Skeletal muscle cell (primary cell): Measurements from ENCODE around the gene SLC7A8.

Experiments used
- DNase-seq: peaks from one replicate; pipeline ENCODE4 v3.0.0-alpha.2; 2010; ENCODE audit warnings: low read depth
- H3K4me3 ChIP-seq: 2 replicates; pipeline ENCODE4 v1.5.1; 2011; ENCODE audit warnings: low read depth, mild to moderate bottlenecking, control low read depth, low read length, moderate library complexity

The SLC7A8 gene

GRCh38 chr14:23104070-23104590 lies 79.3 kb downstream of the SLC7A8 start:
- H3K4me3 ChIP-seq: no peak overlapping the region
- no peak for DNase-seq

- no peak for DNase-seq
- H3K4me3 ChIP-seq: no peak overlapping the region
These were observed 79.9 kb downstream of the SLC7A8 start for GRCh38 chr14:23103581-23103980.

GRCh38 chr14:23102801-23103200 lies 80.7 kb downstream of the SLC7A8 start:
- no peak overlapping the region for H3K4me3 ChIP-seq
- no peak for DNase-seq

GRCh38 chr14:23101986-23102625 lies 81.4 kb downstream of the SLC7A8 start:
- DNase-seq: no peak
- H3K4me3 ChIP-seq: no peak overlapping the region

GRCh38 chr14:23101213-23101970 lies 82.1 kb downstream of the SLC7A8 start:
- H3K4me3 ChIP-seq: no peak overlapping the region
- DNase-seq: no peak

- no peak for DNase-seq
- H3K4me3 ChIP-seq: no peak overlapping the region
These were observed 84.1 kb downstream of the SLC7A8 start for GRCh38 chr14:23099212-23099861.

GRCh38 chr14:23097786-23098185 lies 85.7 kb downstream of the SLC7A8 start:
- H3K4me3 ChIP-seq: no peak overlapping the region
- DNase-seq: no peak

GRCh38 chr14:23095196-23096108 lies 88.0 kb downstream of the SLC7A8 start, which contains the start of gene C14orf119:
Gene C14orf119 (plus strand): TSS chr14:23095505. CDS start chr14:23097659, 2,154 bp downstream.
- peak within 1 kb of the TSS; percentile 91 for H3K4me3 ChIP-seq
- peak; percentile 95 for DNase-seq

GRCh38 chr14:23094666-23095195 lies 88.7 kb downstream of the SLC7A8 start, which contains the start of gene ACIN1:
Gene ACIN1 (minus strand): TSS chr14:23095136. CDS start chr14:23095112, 24 bp downstream.
- H3K4me3 ChIP-seq: peak within 1 kb of the TSS; percentile 91
- no peak for DNase-seq

- DNase-seq: peak; percentile 71
- H3K4me3 ChIP-seq: peak overlapping the region; percentile 91
These were observed 89.3 kb downstream of the SLC7A8 start for GRCh38 chr14:23093991-23094665.

GRCh38 chr14:23093526-23093925 lies 89.9 kb downstream of the SLC7A8 start:
- DNase-seq: no peak
- H3K4me3 ChIP-seq: peak overlapping the region; percentile 91

- no peak for DNase-seq
- peak overlapping the region; percentile 91 for H3K4me3 ChIP-seq
These were observed 90.4 kb downstream of the SLC7A8 start for GRCh38 chr14:23093104-23093503.

GRCh38 chr14:23091294-23092225 lies 91.9 kb downstream of the SLC7A8 start:
- no peak overlapping the region for H3K4me3 ChIP-seq
- DNase-seq: no peak

- no peak for DNase-seq
- H3K4me3 ChIP-seq: no peak overlapping the region
These were observed 93.2 kb downstream of the SLC7A8 start for GRCh38 chr14:23090254-23090636.

- no peak overlapping the region for H3K4me3 ChIP-seq
- DNase-seq: no peak
These were observed 93.8 kb downstream of the SLC7A8 start for GRCh38 chr14:23089498-23090253.

- DNase-seq: no peak
- H3K4me3 ChIP-seq: no peak overlapping the region
These were observed 96.9 kb downstream of the SLC7A8 start for GRCh38 chr14:23086565-23086964.

GRCh38 chr14:23085458-23085857 lies 98.0 kb downstream of the SLC7A8 start:
- no peak overlapping the region for H3K4me3 ChIP-seq
- DNase-seq: no peak
